ENCODE data around the gene DNASE2B. TPM values are rescaled to one million over a fixed set of nuclear protein-coding genes. Genes with fewer than 3 reads are reported as not detected.
"Not testable (repeated sequence)": the region's sequence is repeated elsewhere in the genome, so short reads cannot be mapped to it uniquely, and the experiment has no call there.

Gene DNASE2B
- total RNA-seq, 2 experiments from 2014 or later, result not detected

GRCh38 chr1:84433258-84434080, 35.2 kb downstream of the DNASE2B start:
- H3K27ac Mint-ChIP-seq, result peak overlapping the region; percentile 1
- peaks cover 10% of the 10 kb centered on the region for H3K9me3 Mint-ChIP-seq
- H3K27me3 Mint-ChIP-seq, result no peaks in the 10 kb centered on the region
- no peaks in the 10 kb centered on the region for H3K36me3 Mint-ChIP-seq (ENCODE audit: low read depth)
- peak; percentile 60 for DNase-seq
- CTCF ChIA-PET, result interaction anchor here (0.5 to 7.3 kb wide), 25 partner anchors 10 to 526 kb away, joined by 3 to 81 read pairs (median 4); partner anchors contain the start of genes CTBS, GNG5, PRKACB and SAMD13
- peaks cover 10% of the 10 kb centered on the region for H3K4me1 Mint-ChIP-seq
- H3K4me3 Mint-ChIP-seq, result peak overlapping the region; percentile 47
- POLR2A ChIA-PET, result interaction anchor here (0.7 to 7.8 kb wide), 3 partner anchors 141 to 311 kb away, joined by 3 to 70 read pairs (median 3); partner anchors contain the start of genes CTBS and PRKACB

DNA sequence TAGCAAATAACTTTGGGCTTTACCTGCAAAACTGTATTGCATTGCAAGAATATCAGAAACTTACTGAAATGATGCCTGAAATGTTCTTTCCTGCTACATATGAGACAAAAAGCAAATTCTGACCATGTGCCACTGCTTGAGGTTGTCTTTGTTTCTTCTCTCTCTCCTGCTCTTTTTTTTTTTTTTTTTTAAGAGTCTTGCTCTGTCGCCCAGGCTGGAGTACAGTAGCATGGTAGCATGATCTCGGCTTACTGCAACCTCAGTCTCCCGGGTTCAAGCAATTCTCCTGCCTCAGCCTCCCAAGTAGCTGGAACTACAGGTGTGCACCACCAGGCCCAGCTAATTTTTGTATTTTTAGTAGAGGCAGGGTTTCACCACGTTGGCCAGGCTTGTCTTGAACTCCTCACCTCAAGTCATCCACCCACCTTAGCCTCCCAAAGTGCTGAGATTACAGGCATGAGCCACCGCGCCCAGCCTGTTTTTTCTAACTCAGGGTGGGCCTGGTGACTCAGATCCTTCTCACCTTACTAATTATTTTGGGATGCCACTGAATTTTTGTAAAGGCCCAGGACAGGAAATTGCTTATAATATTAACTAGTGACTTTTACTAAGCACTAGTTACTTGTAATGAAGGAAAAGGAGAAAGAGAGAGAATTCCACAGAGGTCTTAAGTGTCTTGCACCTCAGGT, 35.9 kb downstream of the DNASE2B start:
- CTCF ChIA-PET, result interaction anchor here (0.9 to 7.3 kb wide), 21 partner anchors 9 to 526 kb away, joined by 3 to 81 read pairs (median 4); partner anchors contain the start of genes CTBS, GNG5, PRKACB and SPATA1
- Mint-ChIP-seq H3K27ac (peak overlapping the region; percentile 1), H3K27me3 (no peaks in the 10 kb centered on the region), H3K9me3 (peaks cover 10% of the 10 kb centered on the region), H3K36me3 (ENCODE audit: low read depth) (no peaks in the 10 kb centered on the region), H3K4me3 (no peak overlapping the region), H3K4me1 (peaks cover 10% of the 10 kb centered on the region)
- no peak for DNase-seq
- POLR2A ChIA-PET, result interaction anchor here (0.5 to 7.8 kb wide), 8 partner anchors 9 to 311 kb away, joined by 3 to 70 read pairs (median 6); partner anchors contain the start of genes CTBS, GNG5, PRKACB and SPATA1

- Mint-ChIP-seq H3K27me3 (no peaks in the 10 kb centered on the region), H3K36me3 (ENCODE audit: low read depth) (no peaks in the 10 kb centered on the region), H3K4me3 (no peak overlapping the region), H3K4me1 (peaks cover 10% of the 10 kb centered on the region), H3K9me3 (peaks cover 6% of the 10 kb centered on the region), H3K27ac (no peak overlapping the region)
- ChIA-PET CTCF (interaction anchor here (1.0 to 7.3 kb wide), 9 partner anchors 8 to 318 kb away, joined by 3 to 81 read pairs (median 9); partner anchors contain the start of gene PRKACB), POLR2A (interaction anchor here (0.5 to 7.8 kb wide), 8 partner anchors 8 to 312 kb away, joined by 3 to 70 read pairs (median 6); partner anchors contain the start of genes CTBS, GNG5, PRKACB and SPATA1)
- no peak for DNase-seq
Measured at GRCh38 chr1:84434801-84435549, 36.7 kb downstream of the DNASE2B start.

DNA sequence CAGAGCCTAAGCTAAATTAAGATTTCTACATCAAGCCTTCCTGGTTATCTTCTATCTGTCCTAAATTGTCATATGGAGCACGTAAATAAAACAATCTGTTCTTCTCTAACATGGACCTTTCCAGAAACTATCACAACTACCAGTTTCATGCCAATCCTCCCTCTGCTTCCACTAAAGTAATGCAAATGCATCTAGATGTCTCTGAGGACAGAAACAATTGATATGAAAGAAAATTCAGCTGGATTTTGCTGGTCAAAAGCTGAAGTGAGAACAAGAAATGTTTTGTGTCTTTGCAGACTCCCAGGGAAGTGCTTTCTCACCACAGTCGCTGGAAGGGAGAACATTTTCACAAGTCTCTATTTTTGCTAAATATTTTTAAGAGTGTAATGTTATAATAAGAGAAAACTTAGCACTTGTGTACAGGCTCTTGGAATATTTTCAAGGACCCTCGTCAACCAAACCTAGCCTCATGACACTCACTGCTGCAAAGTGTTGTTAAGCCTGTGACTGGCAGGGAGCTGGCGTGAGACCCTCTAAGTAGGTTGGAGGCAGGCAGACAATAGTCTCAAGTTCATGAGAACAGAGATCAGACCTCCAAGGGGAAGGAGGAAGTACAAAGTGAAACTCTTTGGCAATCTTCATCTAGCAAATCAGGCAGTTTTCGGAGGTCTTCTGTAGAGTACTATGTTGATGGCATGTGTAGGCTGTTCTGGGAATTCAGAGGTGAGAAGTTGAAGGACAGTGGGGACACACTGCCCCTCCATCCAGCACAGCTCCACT, 38.8 kb downstream of the DNASE2B start:
- CTCF ChIA-PET, result interaction anchor here (0.9 to 7.3 kb wide), 7 partner anchors 43 to 497 kb away, joined by 3 to 81 read pairs (median 5); partner anchors contain the start of gene PRKACB
- Mint-ChIP-seq H3K36me3 (ENCODE audit: low read depth) (no peaks in the 10 kb centered on the region), H3K4me3 (peak overlapping the region; percentile 12), H3K27ac (no peak overlapping the region), H3K9me3 (no peaks in the 10 kb centered on the region), H3K27me3 (no peaks in the 10 kb centered on the region), H3K4me1 (peaks cover 13% of the 10 kb centered on the region)
- POLR2A ChIA-PET, result interaction anchor here (0.7 to 7.8 kb wide), 4 partner anchors 69 to 293 kb away, joined by 3 to 70 read pairs (median 14); partner anchors contain the start of genes CTBS, GNG5, PRKACB and SPATA1
- DNase-seq, result no peak

DNA sequence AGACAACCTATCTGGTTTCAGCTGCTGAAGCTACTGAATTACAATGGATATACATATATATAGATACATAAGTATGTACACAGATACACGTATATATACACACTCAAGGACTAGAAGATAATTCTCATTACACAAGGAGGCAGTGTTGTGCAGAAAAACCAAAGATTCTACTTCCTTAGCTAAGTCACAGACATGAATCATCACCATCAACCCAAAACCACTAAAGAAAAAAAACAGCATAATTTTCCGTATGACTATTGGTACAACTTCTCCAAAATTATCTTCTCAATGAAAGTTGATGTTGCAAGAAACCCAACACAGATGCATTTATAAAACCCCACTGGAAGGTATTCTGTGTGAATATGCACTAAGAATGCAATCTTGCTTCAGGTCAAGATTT, 44.0 kb downstream of the DNASE2B start:
- DNase-seq, result no peak
- H3K27ac Mint-ChIP-seq, result peak overlapping the region; percentile 83
- CTCF ChIA-PET, result interaction anchor here (0.8 to 4.1 kb wide), 26 partner anchors 9 to 501 kb away, joined by 3 to 24 read pairs (median 5); partner anchors contain the start of genes CTBS, GNG5, PRKACB and RPF1
- peaks cover 4% of the 10 kb centered on the region for H3K9me3 Mint-ChIP-seq
- peak overlapping the region; percentile 38 for H3K4me3 Mint-ChIP-seq
- POLR2A ChIA-PET, result interaction anchor here (0.8 to 3.2 kb wide), 11 partner anchors 37 to 817 kb away, joined by 3 to 37 read pairs (median 4); partner anchors contain the start of genes C1orf52, CTBS, GNG5 and PRKACB
- peaks cover 10% of the 10 kb centered on the region for H3K27me3 Mint-ChIP-seq
- H3K36me3 Mint-ChIP-seq (ENCODE audit: low read depth), result peaks cover 14% of the 10 kb centered on the region
- H3K4me1 Mint-ChIP-seq, result peaks cover 22% of the 10 kb centered on the region

DNA sequence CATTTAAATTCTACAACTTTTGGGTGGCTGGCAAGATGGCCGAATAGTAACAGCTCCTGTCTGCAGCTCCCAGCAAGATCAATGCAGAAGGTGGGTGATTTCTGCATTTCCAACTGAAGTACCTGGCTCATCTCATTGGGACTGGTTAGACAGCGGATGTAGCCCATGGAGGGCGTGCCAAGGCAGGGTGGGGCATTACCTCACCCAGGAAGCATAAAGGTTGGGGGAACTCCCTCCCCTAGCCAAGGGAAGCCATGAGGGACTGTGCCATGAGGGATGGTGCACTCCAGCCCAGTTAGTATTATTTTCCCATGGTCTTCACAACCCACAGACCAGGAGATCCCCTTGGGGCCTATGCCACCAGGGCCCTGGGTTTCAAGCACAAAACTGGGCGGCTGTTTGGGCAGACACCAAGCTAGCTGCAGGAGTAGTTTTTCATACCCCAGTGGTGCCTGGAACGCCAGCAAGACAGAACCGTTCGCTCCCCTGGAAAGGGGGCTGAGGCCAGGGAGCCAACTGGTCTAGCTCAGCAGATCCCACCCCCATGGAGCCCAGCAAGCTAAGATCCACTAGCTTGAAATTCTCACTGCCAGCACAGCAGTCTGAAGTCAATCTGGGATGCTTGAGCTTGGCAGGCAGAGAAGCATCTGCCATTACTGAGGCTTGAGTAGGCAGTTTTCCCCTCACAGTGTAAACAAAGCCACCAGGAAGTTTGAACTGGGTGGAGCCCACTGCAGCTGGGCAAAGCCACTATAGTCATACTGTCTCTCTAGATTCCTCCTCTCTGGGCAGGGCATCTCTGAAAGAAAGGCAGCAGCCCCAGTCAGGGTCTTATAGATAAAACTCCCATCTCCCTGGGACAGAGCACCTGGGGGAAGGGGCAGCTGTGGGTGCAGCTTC, 44.7 kb downstream of the DNASE2B start:
- H3K9me3 Mint-ChIP-seq, result not testable (repeated sequence)
- DNase-seq, result peak; percentile 54
- H3K4me1 Mint-ChIP-seq, result peaks cover 22% of the 10 kb centered on the region
- peaks cover 11% of the 10 kb centered on the region for H3K27me3 Mint-ChIP-seq
- peaks cover 14% of the 10 kb centered on the region for H3K36me3 Mint-ChIP-seq (ENCODE audit: low read depth)
- H3K27ac Mint-ChIP-seq, result peak overlapping the region; percentile 83
- ChIA-PET CTCF (interaction anchor here (0.8 to 4.1 kb wide), 25 partner anchors 9 to 500 kb away, joined by 3 to 24 read pairs (median 5); partner anchors contain the start of genes CTBS, GNG5, PRKACB and RPF1), POLR2A (interaction anchor here (0.8 to 3.2 kb wide), 12 partner anchors 9 to 816 kb away, joined by 3 to 37 read pairs (median 4); partner anchors contain the start of genes C1orf52, CTBS, GNG5 and PRKACB)
- H3K4me3 Mint-ChIP-seq, result peak overlapping the region; percentile 38

GRCh38 chr1:84448704-84449103, 50.4 kb downstream of the DNASE2B start:
- H3K27ac Mint-ChIP-seq, H3K4me3 Mint-ChIP-seq, H3K4me1 Mint-ChIP-seq, H3K9me3 Mint-ChIP-seq, DNase-seq: not testable (repeated sequence)
- ChIA-PET POLR2A (interaction anchor here (1.4 kb wide), 1 partner anchor 18 kb away, joined by 3 read pairs; no protein-coding TSS in a partner anchor), CTCF (interaction anchor here (1.5 kb wide), 1 partner anchor 177 kb away, joined by 5 read pairs; no protein-coding TSS in a partner anchor)
- Mint-ChIP-seq H3K27me3 (peaks cover 17% of the 10 kb centered on the region), H3K36me3 (ENCODE audit: low read depth) (peaks cover 14% of the 10 kb centered on the region)

DNA sequence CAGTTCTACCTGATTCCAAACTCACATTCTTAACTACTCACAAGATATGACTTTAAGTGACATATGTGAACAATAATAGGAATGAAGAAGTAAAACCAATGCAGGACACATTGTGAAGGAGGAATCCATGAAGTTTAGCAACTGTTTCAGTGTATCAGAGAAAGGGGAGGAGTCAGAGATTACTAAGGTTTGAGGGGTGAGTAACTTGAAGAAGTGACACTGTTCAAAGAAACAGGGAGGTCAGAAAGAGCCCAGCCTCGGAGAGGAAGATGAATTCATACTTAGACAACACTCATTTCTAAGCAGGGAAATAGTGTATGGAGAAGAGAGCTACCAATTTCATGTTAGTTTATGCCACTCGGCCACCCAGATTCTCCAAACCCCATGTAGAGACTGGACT, 52.6 kb downstream of the DNASE2B start:
- H3K36me3 Mint-ChIP-seq (ENCODE audit: low read depth), result peaks cover 7% of the 10 kb centered on the region
- no peaks in the 10 kb centered on the region for H3K4me1 Mint-ChIP-seq
- ChIA-PET POLR2A (no interaction called here), CTCF (interaction anchor here (0.6 kb wide), 1 partner anchor 10 kb away, joined by 3 read pairs; no protein-coding TSS in a partner anchor)
- no peak overlapping the region for H3K27ac Mint-ChIP-seq
- peaks cover 4% of the 10 kb centered on the region for H3K9me3 Mint-ChIP-seq
- no peak for DNase-seq
- peaks cover 22% of the 10 kb centered on the region for H3K27me3 Mint-ChIP-seq
- H3K4me3 Mint-ChIP-seq, result no peak overlapping the region

DNA sequence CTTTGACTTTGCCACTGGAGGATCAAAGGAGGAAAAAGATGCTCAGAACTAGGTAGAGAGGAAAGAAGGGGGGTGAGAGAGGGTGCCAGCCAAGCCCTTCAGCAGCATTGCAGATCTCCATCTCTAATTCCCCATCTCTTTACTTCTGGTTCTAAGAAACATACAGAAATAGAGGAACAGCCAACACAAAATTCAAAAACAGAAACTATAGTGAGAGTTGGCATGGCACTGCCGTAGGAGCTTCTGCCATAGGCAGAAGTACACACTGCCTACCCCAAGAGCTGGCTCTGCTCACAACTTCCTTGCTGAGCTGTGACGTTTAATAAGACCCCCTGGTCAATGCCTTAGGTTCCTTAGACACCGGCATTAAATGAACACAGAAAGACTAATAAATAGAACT, 54.2 kb downstream of the DNASE2B start:
- H3K36me3 Mint-ChIP-seq (ENCODE audit: low read depth), result no peaks in the 10 kb centered on the region
- no peak overlapping the region for H3K4me3 Mint-ChIP-seq
- ChIA-PET POLR2A (no interaction called here), CTCF (no interaction called here)
- H3K27ac Mint-ChIP-seq, result no peak overlapping the region
- no peaks in the 10 kb centered on the region for H3K4me1 Mint-ChIP-seq
- H3K9me3 Mint-ChIP-seq, result no peaks in the 10 kb centered on the region
- H3K27me3 Mint-ChIP-seq, result peaks cover 24% of the 10 kb centered on the region
- DNase-seq, result no peak

DNA sequence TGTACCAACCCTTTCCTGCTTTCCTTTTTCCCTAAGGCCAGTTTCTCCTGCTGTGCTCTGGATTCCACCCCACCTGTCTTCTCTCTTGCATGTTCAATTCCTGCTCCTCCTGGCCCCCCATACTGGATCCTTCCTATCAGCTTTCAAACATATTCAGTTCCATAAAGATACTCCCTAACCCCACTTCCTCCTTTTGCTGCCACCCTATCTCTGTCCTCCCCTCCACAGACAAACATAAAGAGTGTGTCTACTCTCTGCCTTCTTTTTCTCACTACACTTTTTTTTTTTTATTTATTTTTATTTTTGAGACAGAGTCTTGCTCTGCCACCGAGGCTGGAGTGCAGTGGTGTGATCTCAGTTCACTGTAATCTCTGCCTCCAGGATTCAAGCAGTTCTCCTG, 63.8 kb downstream of the DNASE2B start:
- ChIA-PET CTCF (no interaction called here), POLR2A (no interaction called here)
- Mint-ChIP-seq H3K27me3 (peaks cover 26% of the 10 kb centered on the region), H3K9me3 (no peaks in the 10 kb centered on the region), H3K4me3 (no peak overlapping the region), H3K36me3 (ENCODE audit: low read depth) (no peaks in the 10 kb centered on the region), H3K4me1 (no peaks in the 10 kb centered on the region), H3K27ac (no peak overlapping the region)
- no peak for DNase-seq
